Lower leg skin (tissue), 4 donors: ENCODE data around the gene STARD8. TPM values are rescaled to one million over a fixed set of nuclear protein-coding genes. Genes with fewer than 3 reads are reported as not detected.

Experiments used
- DNase-seq, 2 donors: peaks; one replicate each; pipeline ENCODE4 v3.0.0-alpha.2; 2019; ENCODE audit warnings: low spot score in 2 of 2
- H3K4me3 ChIP-seq: fragments of 200-600 bp; sonication (generic); 2 replicates; pipeline ENCODE4 v1.5.1; 2017; ENCODE audit warnings: mild to moderate bottlenecking, low read depth; ENCODE audit not compliant: poor library complexity, severe bottlenecking
- POLR2A ChIP-seq, 2 donors: fragments of 450-650 bp; IDR thresholded peaks; one replicate each; pipeline ENCODE4 v1.6.1; 2016 to 2017; ENCODE audit warnings: antibody characterized with exemption in 2 of 2, mild to moderate bottlenecking in 1 of 2, moderate library complexity in 1 of 2
- WGBS, 2 donors: methylation state at CpG; one replicate each; pipeline ENCODE4 v1.1.5; 2018; 5-methylcytosine and 5-hydroxymethylcytosine counted together
- intact Hi-C: fragments of 100-400 bp; cut with DNase I; formaldehyde crosslinking; loops from one replicate; pipeline ENCODE4 v1.15.0; 2023; ENCODE audit warnings: low total_unique reads
- total RNA-seq, 4 donors: library from RNA; depleted of rRNA; stranded (reverse); fragments of >200 nt; gene quantifications; one replicate each; pipeline ENCODE4 v1.1.0, GENCODE V29; 2016
- TF ChIP-seq, protein P1 (sequence below), 3 donors: fragments of 450-650 bp; IDR thresholded peaks; one replicate each; pipeline ENCODE4 v1.5.1; 2016; ENCODE audit warnings: antibody characterized with exemption in 3 of 3, mild to moderate bottlenecking in 3 of 3, moderate library complexity in 2 of 3

STARD8 gene
- total RNA-seq, 4 donors from 2014 or later = 1.4 to 6.0 (median 2.5) TPM

DNA sequence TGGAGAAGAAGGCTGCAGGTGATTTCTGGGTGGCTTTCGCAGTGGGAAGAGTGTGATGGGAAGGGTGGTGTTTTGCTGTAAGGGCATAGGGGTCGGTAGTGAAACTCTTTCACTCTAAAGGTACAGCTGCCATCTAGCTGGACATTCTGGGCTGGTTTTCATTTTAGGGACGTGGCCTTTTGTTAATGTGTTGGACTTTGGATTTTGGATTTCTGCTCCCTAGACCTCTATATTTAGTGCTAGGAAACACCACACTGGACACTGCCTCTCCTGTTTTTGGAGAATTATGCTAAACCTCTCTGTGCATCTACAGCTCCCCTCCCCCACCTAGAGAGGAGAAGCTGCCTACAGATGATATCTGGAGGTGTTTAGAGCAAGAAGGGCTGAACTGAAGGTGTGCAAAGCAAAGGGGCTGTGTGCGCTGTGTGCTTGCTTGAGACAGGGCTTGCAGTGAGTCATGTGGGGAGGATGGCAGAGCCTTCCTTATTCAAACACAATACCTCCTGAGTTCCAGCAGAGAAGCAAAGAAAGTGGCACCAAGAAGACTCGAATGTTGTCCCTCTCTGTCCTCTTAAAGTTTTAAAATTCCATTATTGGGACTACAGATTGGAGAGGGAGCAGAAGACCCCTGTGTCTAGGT lies 47.9 kb downstream of the STARD8 start:
- intact Hi-C loops = no loop called here
- TF ChIP-seq, protein P1, sequence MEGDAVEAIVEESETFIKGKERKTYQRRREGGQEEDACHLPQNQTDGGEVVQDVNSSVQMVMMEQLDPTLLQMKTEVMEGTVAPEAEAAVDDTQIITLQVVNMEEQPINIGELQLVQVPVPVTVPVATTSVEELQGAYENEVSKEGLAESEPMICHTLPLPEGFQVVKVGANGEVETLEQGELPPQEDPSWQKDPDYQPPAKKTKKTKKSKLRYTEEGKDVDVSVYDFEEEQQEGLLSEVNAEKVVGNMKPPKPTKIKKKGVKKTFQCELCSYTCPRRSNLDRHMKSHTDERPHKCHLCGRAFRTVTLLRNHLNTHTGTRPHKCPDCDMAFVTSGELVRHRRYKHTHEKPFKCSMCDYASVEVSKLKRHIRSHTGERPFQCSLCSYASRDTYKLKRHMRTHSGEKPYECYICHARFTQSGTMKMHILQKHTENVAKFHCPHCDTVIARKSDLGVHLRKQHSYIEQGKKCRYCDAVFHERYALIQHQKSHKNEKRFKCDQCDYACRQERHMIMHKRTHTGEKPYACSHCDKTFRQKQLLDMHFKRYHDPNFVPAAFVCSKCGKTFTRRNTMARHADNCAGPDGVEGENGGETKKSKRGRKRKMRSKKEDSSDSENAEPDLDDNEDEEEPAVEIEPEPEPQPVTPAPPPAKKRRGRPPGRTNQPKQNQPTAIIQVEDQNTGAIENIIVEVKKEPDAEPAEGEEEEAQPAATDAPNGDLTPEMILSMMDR (IDR thresholded peaks at IDR 0.05) = no peak
- no peak for TF ChIP-seq POLR2A (IDR thresholded peaks at IDR 0.05)
- WGBS, 2 donors = 58 to 73% methylated on average over 5 of the region's 5 CpGs
- H3K4me3 ChIP-seq = no peak overlapping the region
- no peak for DNase-seq

DNA sequence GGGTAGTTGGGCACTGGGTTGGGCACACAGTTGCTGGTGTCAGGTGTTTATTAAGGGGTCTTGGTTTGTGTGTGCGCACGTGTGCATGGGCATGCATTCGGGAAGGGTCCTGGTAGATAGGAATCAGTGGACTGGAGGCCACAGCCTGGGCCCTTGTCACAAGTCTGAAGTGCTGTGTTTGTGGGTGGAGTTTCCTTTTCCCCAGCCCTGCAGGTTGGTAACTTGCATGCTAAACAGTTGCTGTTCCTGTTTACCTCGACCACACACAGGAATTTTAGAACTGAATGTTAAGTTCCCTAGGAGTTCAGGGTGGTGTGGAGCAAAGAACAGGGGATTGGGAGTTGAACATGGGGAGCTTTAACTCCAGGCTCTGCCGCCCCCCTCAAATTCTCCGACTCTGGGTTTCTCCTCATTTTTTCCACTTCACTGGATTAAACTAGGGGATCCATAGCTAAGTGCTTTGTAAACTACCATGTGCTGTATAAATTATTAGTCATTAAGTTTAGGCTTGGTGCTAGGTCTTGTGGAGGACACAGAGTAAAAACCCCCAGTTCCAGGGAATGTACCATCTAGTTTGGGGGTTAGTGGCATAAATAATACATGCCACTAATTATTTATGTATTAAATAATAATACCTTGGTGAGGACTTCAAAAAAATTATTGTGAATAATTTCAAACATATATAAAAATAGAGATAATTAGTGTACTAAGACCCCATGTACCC lies 49.0 kb downstream of the STARD8 start:
- no peak overlapping the region for H3K4me3 ChIP-seq
- WGBS, 2 donors = 82 to 89% methylated on average over 6 of the region's 6 CpGs
- no peak for DNase-seq
- no peak for TF ChIP-seq POLR2A (IDR thresholded peaks at IDR 0.05)
- TF ChIP-seq, protein P1 (IDR thresholded peaks at IDR 0.05) = no peak
- intact Hi-C loops = no loop called here

DNA sequence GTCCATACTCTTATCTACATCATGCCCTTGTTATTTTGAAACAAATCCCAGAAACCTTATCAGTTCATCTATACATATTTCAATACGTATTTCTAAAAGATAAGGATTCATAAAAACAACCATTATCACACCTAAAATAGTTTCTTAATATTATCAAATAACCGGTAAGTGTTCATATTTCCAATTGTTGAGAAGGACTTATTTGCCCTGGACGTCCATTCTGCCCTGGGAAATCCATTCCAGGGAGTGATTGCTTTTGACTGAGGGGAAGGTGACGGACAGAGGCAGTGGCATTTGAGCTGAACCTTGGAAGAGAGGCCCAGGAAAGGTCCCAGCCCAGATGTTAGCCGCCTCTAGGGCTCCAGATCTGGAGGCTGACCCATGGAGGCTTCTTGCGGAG lies 49.6 kb downstream of the STARD8 start:
- 72 to 84% methylated on average over 6 of the region's 6 CpGs for WGBS, 2 donors
- intact Hi-C loops = no loop called here

DNA sequence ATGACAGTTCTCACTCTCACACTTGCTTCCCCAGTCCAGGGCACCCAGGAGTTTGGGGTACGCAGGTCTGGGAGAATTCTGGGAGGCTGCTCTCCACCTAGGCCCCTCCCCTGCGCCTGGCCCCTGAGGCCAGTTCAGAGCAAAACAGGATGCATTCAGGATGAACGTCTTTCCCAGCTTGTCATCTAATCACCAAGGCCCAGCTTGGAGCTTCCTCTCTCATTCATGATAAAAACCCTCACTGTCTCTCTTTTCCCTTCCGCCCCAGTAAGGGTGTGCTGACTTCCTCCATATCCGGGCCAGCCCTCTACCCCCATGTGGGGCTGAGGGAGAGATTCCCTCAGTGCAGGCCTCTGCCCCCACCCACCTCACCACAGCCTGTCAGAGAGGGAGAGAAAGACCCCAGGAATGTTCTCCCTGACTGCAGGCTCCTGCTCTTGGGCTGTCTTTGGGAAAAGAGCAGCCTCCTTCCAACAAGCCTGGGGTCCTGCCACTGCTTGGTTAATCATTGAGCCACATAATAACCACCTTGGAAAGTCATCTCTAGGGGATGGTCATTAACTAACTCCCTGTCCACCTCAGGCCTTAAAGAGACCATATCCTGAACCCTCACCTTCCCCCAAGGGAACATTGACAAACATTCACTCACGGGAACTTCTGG lies 50.1 kb downstream of the STARD8 start:
- no peak for DNase-seq
- intact Hi-C loops = no loop called here
- no peak overlapping the region for H3K4me3 ChIP-seq
- TF ChIP-seq, protein P1 (IDR thresholded peaks at IDR 0.05) = no peak
- TF ChIP-seq POLR2A (IDR thresholded peaks at IDR 0.05) = no peak
- WGBS, 2 donors = 66 to 73% methylated on average over 5 to 6 of the region's 6 CpGs

More for the DNA sequence above, 49.6 kb downstream of the STARD8 start:
- no peak overlapping the region for H3K4me3 ChIP-seq
- TF ChIP-seq, protein P1 (IDR thresholded peaks at IDR 0.05) = no peak
- TF ChIP-seq POLR2A (IDR thresholded peaks at IDR 0.05) = no peak
- no peak for DNase-seq

DNA sequence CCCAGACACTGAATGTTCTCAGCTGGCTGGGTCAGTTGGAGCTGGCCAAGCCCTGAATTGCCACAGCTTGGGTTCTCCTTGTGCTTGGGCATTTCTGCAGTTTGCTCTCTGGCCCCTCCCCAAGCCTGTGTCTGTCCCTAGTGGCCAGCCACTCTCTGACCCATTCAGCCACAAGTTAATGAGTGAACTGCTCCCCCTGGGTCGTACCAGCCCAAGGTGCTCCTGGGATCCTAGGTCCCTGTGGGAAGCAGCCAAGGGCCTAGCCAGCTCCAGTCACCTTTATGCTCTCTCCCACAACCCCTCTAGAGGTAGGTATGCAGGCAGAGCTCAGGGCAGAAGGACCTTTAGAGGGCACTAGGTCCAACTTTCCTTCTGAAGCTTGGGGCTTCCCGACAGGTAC lies 51.5 kb downstream of the STARD8 start:
- DNase-seq = no peak
- intact Hi-C loops = no loop called here
- H3K4me3 ChIP-seq = no peak overlapping the region
- WGBS, 2 donors = 77 to 80% methylated on average over 1 to 2 of the region's 2 CpGs
- TF ChIP-seq, protein P1 (IDR thresholded peaks at IDR 0.05) = no peak
- no peak for TF ChIP-seq POLR2A (IDR thresholded peaks at IDR 0.05)
